GM18508 (cell line): ENCODE measurements around the gene SH3D19.
"Not testable (repeated sequence)": the region's sequence is repeated elsewhere in the genome, so short reads cannot be mapped to it uniquely, and the experiment has no call there.

Experiments
- ATAC-seq: cut with Tn5 transposase; IDR thresholded peaks from one replicate; pipeline ENCODE4 v1.9.1; 2021; ENCODE audit warnings: moderate number of reproducible peaks; ENCODE audit not compliant: insufficient read depth, unreplicated experiment

SH3D19 gene

DNA sequence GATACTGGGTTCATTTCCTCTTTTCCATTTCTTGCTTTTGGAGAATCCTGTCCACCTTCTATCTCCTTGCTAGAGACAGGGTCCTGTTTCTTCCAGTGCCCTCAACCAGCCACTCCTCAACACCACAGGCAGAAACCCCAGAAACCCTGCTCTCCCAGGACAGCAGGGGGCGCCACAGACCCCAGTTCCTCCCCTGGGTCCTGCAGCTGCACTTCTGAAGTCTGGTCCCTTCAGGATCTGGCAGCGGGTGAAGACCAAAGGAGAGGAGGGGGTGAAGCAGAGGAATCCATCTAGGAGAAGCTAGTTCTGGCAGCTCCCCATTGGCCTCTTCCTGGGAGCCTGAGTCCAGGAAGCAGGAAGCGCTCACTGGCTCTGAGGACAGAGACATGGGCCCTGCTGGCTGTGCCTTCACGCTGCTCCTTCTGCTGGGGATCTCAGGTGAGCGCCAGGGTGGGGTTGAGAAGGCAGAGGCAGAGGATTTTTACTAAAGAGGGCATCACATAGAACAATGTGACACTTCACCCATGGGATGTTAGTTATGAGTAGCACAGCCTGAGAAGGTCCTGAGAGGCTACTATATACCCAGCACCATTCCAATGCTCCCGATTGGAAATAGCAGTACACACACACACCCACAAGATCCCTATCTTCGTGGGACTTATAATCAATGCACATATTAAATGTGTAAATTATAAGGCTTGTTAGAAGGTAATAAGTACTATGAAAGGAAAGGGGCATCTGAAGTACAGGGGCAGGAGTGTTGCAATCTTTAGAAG lies 48.4 kb downstream of the SH3D19 start, which contains the start of gene PRSS48:
Gene PRSS48 (plus strand): TSS at position 375 of the 776 bp plus-strand sequence. CDS start 12 bp downstream, at position 387.
- no peak for ATAC-seq

DNA sequence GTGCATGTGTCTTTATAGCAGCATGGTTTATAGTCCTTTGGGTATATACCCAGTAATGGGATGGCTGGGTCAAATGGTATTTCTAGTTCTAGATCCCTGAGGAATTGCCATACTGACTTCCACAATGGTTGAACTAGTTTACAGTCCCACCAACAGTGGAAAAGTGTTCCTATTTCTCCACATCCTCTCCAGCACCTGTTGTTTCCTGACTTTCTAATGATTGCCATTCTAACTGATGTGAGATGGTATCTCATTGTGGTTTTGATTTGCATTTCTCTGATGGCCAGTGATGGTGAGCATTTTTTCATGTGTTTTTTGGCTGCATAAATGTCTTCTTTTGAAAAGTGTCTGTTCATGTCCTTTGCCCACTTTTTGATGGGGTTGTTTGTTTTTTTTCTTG lies 56.5 kb downstream of the SH3D19 start:
- ATAC-seq = not testable (repeated sequence)

DNA sequence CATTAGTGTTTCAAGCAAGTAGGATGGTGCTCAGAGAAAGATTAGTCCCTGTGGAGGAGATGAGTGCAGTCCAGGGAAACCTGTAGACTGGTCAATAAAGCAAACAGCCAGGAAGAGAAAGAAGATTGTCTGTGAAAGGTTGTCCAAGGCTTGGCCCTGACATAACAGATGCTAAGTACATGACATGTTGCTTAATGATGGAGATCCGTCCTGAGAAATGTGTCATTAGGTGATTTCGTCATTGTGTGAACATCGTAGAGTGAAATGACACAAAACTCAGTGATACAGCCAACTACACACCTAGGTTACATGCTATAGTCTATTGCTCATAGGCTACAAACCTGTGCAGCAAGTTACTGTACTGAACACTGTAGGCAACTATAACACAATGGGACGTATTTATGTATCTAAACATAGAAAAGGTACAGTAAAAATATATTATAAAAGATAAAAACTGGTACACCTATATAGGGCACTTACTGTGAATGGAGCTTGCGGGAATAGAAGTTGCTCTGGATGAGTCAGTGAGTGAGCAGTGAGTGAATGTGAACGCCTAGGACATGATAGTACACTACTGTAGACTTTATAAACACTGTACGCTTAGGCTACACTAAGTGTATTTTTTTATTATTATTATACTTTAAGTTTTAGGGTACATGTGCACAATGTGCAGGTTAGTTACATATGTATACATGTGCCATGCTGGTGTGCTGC lies 57.4 kb downstream of the SH3D19 start:
- ATAC-seq = no peak

DNA sequence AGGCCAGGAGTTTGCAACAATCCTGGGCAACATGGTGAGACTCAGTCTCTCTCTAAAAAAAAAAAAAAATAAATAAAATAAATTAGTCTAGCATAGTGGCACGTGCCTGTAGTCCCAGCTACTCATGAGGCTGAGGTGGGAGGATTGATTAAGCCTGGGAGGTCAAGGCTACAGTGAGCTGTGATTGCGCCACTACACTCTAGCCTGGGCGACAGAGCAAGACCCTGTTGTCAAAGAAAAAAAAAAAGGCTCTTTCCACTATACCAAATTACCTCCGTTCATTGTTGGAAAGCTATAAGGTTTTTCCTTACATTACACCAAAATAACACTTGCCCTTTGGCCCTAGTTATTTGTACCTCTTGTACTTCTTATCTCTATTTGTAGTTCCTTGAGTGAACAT lies 58.3 kb downstream of the SH3D19 start:
- ATAC-seq = no peak

DNA sequence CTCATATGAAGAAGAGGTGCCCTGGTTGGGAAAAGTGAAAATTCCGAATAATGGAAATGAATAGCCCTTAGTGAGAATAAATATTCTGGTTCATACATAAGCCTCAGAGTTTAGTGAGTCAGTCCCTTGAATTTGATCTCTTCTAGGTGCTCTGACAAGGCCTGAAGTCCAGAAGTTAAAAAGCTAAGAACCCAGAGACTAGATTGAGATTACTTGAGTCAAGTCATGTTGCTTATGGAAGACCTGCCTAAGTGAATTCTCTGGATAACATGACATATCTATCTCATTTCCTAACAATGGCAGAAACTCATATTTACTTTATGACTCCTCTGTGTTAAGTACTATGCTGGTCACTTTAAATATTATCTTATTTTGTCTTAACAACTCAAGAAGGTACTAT lies 58.9 kb downstream of the SH3D19 start:
- no peak for ATAC-seq

DNA sequence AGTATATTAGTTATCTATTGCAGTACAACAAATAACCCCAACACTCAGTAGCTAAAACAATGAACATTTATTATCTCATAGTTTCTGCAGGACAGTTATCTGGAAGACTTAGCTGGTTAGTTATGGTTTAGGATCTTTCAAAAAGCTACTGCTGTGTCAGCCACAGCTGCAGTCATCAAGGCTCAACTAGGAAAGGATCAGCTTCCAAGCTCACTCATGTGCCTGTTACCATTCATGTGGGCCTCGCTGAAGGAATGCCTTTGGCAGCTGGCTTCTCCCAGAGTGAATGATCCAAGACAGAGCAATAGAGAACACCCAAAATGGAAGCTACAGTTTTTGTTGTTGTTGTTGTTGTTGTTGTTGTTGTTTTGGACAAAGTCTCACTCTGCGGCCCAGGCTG lies 62.0 kb downstream of the SH3D19 start:
- ATAC-seq = no peak

DNA sequence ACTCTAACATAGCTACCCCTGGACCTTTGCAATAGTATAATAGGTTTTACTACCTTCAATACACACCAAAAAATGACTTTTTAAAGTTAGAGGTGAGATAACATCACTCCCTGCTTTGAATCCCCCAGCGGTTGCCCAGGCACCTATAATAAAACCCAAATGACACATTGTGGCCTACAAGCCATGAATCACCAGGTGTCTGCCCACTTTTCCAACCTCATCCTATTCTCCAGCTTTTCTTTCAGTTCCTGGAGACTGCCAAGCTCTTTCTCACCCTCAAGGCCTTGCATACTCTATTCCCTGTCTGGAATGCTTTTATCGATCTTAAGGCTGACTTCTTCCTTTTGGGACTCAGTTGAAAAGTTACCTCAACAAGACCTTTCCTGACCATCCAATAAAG lies 64.9 kb downstream of the SH3D19 start:
- ATAC-seq = no peak

DNA sequence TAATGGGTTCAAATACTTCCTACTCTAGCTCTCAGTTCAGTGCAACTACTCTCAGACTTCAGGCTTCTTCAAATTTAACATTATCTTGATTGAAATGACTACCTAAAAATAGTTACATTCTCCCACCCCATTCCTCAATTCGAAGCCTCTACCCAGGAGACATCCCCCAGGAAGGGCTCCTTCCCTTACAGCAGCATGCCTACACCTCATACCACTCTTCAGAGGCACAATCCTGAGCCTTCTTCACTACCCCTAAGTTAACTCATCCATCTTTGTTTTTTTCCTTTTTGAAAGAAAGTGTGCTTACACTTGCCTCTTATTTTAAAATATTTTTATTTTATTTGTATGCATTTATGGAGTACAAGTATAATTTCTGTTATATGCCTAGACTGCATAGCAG lies 65.7 kb downstream of the SH3D19 start:
- no peak for ATAC-seq

DNA sequence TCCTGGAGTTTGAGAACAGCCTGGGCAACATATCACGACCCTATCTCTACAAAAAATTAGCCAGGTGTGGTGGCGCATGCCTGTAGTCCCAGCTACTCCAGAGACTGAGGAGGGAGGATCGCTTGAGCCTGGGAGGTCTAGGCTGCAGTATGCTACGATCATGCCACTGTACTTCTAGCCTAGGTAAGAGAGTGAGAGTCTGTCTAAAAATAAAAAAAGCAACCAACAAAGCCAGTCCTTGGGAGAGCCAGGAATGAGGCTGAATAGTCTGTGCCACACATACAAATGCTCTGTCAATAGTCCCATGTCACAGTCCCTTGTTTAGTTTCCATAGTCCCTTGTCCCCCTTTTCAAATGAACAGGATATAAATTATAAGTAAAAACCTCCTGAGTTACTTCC lies 67.7 kb downstream of the SH3D19 start:
- no peak for ATAC-seq

DNA sequence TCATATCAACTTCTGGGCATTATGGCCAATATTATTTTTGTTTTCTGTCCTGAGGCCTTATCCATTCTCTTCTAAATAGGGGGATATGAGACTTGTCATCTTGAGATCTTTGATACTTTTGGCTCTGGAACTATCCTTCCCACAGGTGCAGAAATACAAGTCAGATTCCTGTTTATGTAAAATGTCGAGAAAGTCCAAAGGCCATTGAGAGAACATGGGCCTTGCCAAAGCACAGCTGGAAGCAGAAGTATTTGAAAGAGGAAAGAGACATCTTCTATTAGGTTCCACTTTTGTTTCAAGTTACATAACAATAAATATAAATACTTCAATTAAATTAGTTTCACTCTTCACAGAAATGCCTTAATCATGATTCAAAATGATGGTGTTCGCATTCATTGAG lies 69.3 kb downstream of the SH3D19 start:
- no peak for ATAC-seq

DNA sequence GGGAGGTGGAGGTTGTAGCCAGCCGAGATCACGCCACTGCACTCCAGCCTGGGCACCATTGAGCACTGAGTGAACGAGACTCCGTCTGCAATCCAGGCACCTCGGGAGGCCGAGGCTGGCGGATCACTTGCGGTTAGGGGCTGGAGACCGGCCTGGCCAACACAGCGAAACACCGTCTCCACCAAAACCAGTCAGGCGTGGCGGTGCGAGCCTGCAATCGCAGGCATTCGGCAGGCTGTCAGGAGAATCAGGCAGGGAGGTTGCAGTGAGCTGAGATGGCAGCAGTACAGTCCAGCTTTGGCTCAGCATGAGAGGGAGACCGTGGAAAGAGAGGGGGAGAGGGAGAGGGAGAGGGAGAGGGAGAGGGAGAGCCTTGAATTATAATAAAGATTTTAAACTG lies 69.7 kb downstream of the SH3D19 start:
- ATAC-seq = not testable (repeated sequence)

DNA sequence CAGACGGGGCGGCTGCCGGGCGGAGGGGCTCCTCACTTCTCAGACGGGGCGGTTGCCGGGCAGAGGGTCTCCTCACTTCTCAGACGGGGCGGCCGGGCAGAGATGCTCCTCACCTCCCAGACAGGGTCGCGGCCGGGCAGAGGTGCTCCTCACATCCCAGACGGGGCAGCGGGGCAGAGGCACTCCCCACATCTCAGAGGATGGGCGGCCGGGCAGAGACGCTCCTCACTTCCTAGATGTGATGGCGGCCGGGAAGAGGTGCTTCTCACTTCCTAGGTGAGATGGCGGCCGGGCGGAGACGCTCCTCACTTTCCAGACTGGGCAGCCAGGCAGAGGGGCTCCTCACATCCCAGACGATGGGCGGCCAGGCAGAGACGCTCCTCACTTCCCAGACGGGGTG lies 70.2 kb downstream of the SH3D19 start:
- not testable (repeated sequence) for ATAC-seq

DNA sequence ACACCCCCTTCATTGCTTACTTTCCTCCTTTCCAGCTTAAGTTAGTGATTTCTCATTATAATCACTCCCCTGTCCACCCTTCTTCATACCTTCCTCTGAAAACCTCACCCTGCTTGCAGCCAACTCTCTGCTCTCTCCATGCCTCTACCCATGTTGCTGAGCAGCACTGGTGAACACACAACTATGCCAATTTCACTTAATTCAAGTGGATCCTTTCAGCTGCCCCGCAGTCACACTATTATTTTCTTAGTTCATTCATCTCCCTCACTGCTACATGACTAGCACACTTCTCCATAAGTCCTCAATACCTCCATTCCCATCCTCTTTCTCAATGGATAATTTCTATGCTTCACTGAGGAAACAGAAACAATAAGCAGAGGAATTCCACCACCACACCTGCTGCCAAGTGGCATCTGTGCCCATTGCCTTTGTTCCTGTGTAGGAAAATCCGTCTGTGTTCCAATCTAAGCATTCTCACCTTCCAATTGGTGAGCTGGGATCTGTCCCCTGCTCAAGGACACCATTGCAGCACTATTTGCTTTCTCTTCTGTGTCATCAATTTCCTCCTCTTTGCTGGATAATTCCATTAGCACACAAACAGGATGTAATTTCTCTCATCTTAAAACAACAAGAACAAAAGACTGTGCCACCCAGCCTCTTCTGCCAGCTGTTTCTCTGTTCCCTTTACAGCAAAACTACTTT lies 73.7 kb downstream of the SH3D19 start:
- ATAC-seq = no peak

DNA sequence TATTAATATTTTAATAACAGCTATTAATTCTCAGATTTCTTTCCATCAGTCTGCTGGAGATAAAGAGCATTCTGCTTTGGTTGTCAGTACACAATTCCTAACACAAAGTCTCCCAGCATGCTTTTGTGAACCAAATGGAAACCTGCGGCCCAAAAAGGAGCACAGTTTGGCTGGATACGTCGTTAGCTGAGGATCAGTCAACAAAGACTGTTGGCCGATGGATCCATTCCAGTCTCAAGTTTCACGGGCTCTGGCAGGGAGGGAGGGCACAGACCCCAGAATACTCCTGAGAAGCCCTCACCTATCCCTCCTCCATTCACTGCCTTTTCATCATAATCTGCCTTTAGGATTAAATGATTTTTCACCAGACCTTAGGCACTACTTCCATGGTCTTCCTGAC lies 74.7 kb downstream of the SH3D19 start:
- no peak for ATAC-seq

DNA sequence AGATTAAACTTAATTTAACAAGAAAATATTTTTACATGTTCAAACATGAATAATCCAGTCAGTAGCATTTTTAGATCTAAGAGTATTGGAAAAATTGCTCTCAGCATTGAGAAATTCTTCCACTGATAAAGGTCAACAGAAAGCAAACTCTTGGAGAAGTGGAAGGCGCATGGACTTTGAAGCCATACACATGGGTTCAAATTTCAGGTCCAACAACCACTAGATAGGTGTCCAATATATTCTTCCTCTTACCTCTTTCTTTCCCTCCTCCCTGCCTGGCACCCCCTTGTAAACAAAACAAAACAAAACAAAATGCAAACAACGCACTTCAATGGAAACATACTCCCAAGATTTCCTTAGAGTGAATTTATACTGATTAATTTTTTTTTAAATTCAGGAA lies 76.9 kb downstream of the SH3D19 start:
- no peak for ATAC-seq

DNA sequence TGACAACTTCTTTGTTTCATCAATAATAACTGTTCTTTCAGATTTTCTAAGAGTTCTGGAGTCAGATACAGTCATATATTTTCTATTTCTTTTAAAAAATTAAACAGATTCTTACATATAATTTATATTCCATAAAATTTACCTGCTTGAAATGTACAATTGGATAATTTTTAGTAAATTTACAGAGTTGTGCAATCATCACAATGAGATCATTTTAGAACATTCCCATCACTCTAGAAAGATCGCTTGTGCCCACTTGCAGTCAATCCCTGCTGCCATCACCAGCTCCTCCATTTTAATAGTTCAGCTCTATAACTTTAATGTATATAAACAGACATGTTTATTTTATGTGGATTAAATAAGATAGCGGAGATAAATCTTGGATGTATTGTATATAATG lies 78.0 kb downstream of the SH3D19 start:
- ATAC-seq = no peak

DNA sequence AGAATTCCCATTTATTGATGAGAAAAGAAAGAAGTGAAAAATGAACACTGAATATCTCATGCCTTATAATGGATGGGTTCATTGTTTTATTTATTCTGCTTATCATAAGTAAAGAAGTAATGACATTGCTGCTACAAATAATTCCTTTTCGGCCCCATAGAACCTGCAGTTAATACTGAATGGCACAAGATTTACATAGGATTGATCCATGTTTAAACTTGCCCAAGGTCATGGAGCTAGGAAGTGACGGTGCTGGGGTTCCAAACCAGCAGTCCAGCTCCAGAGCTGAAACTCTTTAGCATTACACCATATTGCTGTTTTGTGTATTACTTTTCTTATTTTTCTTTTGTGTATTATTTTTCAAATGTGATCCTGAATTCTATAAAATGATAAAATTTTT lies 78.7 kb downstream of the SH3D19 start:
- ATAC-seq = no peak

DNA sequence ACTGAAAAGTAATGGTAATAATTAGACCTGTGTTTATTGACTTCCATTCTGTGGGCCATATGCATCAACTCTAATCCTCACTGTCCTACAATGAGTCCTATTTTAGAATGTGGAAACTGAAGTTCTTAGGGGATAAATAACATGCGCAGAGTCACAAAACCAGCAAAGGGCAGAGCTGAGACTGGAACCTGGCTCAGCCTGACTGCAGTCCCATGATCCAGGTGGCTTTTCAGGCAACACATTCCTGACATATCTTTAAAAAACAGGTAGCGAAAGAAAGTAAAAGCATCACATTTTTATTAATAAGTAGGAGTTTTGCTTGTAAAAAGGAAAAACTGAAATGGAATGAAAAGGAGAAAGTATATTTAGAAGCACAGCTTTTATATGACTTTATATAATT lies 83.1 kb downstream of the SH3D19 start:
- no peak for ATAC-seq

DNA sequence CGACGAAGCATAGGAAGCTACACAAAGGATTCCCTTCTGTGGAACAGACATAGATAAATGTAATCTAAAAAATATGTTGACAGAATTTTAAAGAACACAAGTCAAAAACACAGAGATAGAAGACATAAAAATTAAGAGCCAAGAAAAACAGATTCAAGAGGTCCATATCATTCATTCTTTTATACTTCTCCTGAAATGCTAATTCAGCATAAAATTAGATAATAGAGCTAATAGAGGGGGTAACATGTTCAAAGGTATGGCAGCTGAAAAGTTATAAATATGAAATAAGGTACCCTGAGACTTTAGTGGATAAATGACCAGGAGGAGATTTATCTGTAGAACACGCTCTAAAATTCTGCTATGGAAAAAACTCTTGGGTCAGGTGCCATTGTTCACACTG lies 85.8 kb downstream of the SH3D19 start:
- no peak for ATAC-seq

DNA sequence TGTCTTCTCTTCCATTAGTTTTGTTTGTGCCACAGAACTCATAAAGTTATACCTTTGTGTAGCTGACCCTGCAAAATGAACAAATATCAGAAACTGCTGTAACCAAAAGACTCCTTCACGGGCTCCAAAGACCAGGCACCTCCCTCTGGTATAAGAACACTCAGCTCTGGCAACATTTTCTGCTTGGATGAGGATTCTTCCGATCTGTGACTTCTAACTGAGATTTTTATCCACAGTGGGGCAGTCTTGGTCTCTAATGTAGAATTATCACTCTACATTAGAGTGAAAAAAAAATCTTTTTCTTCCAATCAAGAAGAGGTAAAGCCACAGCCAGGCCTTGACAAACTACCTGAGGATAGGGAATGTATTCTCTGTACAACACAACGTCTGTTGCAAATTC lies 86.9 kb downstream of the SH3D19 start:
- no peak for ATAC-seq

DNA sequence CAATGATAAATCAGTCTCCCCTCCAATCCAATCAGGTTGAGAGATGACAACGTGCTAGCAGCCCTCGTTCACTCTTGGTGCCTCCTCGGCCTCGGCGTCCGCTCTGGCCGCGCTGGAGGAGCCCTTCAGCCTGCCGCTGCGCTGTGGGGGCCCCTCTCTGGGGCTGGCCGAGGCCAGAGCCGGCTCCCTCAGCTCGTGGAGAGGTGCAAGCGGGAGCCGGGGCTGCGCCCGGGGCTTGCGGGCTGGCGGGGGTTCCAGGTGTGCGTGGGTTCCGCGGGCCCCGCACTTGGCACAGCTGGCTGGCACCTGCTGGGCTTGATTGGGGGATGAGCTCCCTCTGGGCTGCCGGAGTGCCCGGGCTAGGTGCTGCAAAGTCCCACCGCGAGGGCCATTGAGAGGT lies 89.4 kb downstream of the SH3D19 start:
- no peak for ATAC-seq
